Tibial nerve (tissue), 4 donors: Measurements from ENCODE around the gene ZNF385B.

ENCODE experiments used
- CTCF ChIP-seq, 5 experiments: fragments of 200-600 bp in 3 of 5; fragments of 450-650 bp in 2 of 5; sonication (generic) in 3 of 5; IDR thresholded peaks; one replicate each; pipeline ENCODE4 v1.5.1; 2016 to 2019; ENCODE audit warnings: antibody characterized with exemption in 5 of 5, mild to moderate bottlenecking in 3 of 5, moderate library complexity in 2 of 5
- EP300 ChIP-seq, 2 donors: sonication (generic); formaldehyde crosslinking; IDR thresholded peaks; one replicate each; pipeline ENCODE4 v1.6.1; 2017; ENCODE audit warnings: antibody characterized with exemption in 2 of 2, mild to moderate bottlenecking in 1 of 2
- POLR2A ChIP-seq, 2 donors: fragments of 450-650 bp; IDR thresholded peaks; one replicate each; pipeline ENCODE4 v1.6.1; 2017; ENCODE audit warnings: antibody characterized with exemption in 2 of 2, mild to moderate bottlenecking in 2 of 2, moderate library complexity in 2 of 2

- no peak for TF ChIP-seq CTCF (IDR thresholded peaks at IDR 0.05)
- TF ChIP-seq POLR2A (IDR thresholded peaks at IDR 0.05) = no peak
- TF ChIP-seq EP300 (IDR thresholded peaks at IDR 0.05) = no peak
Observed at GRCh38 chr2:179814050-179814449, 47.4 kb downstream of the ZNF385B start.
